Epidermal melanocyte (primary cell): ENCODE measurements around the gene ADGRG2.

Source experiments
- DNase-seq: peaks from one replicate; pipeline ENCODE4 v3.0.0; 2011; ENCODE audit warnings: low spot score; ENCODE audit not compliant: insufficient read length

ADGRG2 gene

DNA sequence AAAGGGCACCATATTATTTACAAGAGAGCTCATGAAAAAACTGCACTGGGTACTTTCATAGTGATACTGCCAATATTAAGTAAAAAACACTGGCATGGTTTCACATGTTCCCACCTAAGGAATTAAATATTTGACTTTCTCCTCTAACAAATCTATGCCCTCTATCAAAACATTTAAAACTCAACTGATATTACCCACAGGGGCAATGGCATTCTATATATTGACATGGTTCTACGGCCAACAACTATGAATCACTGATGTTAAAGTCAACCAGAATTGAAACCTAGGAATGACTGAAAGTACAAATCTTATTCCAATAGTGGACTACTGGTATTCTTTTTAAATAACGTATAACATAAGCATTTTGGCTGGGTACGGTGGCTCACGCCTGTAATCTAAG lies 166.6 kb downstream of the ADGRG2 start:
- no peak for DNase-seq

DNA sequence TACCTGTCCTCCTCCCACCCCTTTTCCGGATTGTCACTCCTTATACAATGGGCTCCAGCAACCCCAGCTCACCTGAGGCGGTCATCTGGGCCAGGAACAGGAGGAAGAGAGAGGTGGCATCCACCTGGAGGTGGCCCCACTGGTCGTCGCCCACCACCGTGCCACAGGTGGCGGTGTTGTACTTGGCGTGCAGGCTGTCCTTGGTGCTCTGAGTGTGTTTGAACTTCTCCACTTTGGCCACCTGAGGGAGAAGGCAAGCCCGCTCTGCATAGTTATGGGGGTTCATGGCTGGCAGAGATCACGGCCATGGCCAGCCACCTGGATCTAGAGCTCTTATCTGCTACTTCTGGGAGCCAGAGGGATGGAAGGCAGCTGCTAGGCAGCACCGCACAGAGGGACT lies 171.2 kb downstream of the ADGRG2 start:
- no peak for DNase-seq

DNA sequence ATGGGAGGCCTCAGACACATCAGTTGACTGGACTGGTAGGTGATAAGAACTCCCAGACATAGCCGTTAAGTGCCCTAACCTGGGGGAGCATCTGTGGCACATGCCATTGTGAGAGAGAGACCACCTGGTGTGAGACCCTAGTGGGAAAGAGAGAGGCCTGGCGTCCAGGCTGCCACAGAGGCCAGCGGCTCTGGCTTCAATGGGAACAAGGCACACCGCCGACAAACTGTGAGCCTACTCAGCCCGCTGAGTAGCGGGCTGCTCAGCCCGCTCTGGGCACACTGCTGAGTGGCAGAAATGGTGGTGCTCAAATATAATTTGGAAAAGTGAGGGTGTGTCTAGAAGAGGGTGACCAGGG lies 172.3 kb downstream of the ADGRG2 start:
- DNase-seq = no peak

DNA sequence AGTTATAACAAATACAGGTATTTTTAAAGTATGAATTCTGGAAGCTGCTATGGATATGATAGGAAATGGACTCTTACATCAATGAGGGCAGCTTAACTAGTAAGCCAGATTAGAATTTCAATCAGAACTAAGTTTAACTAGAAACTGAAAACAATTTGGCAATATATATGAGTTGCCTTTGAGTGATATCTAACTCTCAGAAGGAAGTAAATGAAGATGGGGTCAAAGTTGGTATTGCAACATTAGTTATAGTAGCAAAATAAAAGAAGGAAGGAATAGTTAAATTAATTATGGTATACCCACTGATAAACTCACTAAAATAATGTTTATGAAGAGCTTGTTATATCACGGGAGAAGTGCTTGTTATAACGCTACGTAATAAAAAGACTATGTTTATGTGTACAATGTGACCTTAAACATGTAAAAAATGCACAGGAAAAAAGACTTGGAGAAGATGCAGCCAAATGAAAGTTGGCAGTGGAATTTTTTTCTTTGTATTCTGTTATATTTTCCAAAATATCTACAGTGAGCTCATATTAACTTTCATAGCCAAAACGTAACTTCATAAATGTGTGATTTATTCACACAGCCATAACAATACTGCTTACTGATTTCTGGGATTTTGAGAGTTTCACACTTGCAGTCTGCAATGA lies 172.9 kb downstream of the ADGRG2 start:
- no peak for DNase-seq

DNA sequence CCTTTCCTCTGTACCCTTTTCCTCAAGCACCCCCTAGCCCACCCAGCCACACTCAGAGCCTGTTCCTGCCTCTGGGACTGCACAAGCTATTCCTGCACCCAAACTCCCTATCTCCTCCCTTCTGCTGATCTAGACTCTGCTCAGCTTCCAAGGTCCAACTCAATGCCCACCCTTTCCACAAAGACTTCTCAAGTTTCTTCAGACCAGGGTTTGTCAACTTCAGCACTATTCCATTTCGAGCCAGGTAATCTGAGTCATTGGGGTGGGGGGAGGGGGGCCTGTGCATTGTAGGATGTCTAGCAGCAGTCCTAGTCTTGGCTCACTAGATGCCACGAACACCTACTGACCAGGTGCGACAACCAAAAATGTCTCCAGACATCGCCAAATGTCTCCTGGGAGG lies 175.7 kb downstream of the ADGRG2 start:
- no peak for DNase-seq

DNA sequence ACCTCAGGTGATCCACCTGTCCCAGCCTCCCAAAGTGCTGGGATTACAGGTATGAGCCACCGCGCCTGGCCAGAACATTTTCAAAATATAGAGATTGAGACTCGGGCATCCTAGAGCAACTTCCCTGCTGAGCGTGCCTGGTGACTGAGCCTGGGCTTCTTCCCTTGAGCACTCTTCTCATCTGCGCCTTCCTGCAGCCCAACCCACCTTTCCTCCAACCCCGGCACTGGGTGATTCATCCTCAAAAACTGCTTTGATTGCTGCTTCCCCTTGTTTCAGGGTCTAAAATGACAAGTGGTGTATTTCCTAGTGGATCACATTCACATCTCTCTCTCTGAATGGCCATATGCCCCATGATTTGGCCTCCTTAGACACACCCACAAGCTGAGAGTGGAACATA lies 176.1 kb downstream of the ADGRG2 start:
- DNase-seq = no peak

DNA sequence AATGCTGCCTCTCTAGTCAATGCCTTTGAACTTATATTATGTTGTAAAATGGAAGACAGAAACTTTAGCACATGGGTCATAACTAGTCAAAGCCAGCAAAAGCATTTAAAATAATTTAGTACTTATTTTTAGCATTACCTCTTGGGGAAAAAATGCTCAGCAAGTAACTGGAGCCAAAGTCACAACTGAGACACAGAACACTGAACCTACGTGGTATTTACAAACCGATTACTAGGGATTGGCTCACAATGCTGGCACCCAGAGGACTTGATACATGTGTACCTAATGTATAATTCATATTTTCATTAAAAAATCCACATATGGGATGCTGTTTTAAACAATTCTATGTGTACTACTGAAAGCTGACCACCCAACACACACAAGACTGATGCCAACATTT lies 176.8 kb downstream of the ADGRG2 start:
- DNase-seq = no peak

DNA sequence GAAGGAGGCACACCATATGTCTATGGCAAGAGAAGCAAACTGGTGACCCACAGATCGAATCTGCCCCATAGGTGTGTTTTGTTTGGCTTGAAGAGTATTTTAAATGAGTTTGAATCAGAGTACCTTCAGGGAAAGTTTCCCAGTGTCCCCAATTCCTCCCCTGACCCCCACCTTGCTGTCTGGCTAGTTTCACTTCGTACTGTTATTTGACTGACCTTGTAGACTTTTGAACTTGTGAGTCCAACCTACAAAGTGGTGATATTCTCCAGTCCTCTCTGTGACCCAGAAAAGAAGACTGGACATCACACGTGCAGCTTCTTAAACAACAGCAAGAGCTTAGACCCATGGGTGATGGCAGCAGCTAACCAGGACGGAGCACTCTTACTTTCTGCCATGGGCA lies 177.8 kb downstream of the ADGRG2 start:
- no peak for DNase-seq

DNA sequence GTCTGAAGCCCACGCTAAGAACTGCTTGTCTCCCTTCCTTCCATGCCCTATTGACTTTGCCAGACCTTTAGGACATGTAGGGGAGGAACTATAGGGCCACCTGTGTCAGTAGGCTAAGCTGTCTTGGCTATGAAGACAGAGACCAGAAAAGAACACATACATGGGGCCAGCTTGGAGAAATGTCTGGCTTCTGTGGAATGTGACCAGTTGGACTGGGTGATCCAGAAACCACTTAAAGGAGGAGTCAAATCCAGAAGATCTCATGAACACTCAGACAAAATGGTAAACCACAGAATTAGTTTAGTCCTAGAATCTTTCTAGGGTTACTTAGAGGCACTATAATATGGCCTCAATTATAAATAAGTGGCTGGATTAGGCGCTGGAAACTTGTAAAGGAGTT lies 180.4 kb downstream of the ADGRG2 start:
- DNase-seq = no peak
